Left hindlimb (tissue), 1 donor: ENCODE data around the gene YIPF7.

Source experiments
- DNase-seq: peaks from one replicate; pipeline ENCODE4 v3.0.0-alpha.2; 2018

The YIPF7 gene

GRCh38 chr4:44616621-44617020 lies 34.8 kb downstream of the YIPF7 start:
- no peak for DNase-seq

GRCh38 chr4:44583393-44583792 lies 68.0 kb downstream of the YIPF7 start:
- no peak for DNase-seq

GRCh38 chr4:44580231-44580630 lies 71.2 kb downstream of the YIPF7 start:
- no peak for DNase-seq

GRCh38 chr4:44578954-44579353 lies 72.5 kb downstream of the YIPF7 start:
- DNase-seq: no peak
